GM15510 (cell line): Measurements from ENCODE around the gene FAM200C.

ENCODE experiments used
- POLR2A ChIP-seq: IDR thresholded peaks from 3 replicates; pipeline ENCODE4 v1.6.1; 2011; ENCODE audit warnings: borderline replicate concordance; ENCODE audit not compliant: insufficient read length; ENCODE audit errors: extremely low read depth

Gene FAM200C

GRCh38 chr5:160432787-160433186, 32.9 kb upstream of the FAM200C start:
- no peak for TF ChIP-seq POLR2A

GRCh38 chr5:160432196-160432595, 32.3 kb upstream of the FAM200C start:
- no peak for TF ChIP-seq POLR2A

- TF ChIP-seq POLR2A: no peak
Measured at GRCh38 chr5:160427607-160428006, 27.8 kb upstream of the FAM200C start.

- no peak for TF ChIP-seq POLR2A
Measured at GRCh38 chr5:160423099-160423498, 23.2 kb upstream of the FAM200C start.

- peak; percentile 83 for TF ChIP-seq POLR2A
Measured at GRCh38 chr5:160421625-160422258, 21.9 kb upstream of the FAM200C start, which contains the start of gene PTTG1. Gene PTTG1, plus strand, starts transcription at chr5:160421855. Its CDS starts 458 bp downstream, at chr5:160422313.

- no peak for TF ChIP-seq POLR2A
Measured at GRCh38 chr5:160420331-160420610, 20.4 kb upstream of the FAM200C start.

- TF ChIP-seq POLR2A: no peak
Measured at GRCh38 chr5:160419458-160420330, 19.8 kb upstream of the FAM200C start.

GRCh38 chr5:160418561-160419457, 19.0 kb upstream of the FAM200C start, which contains the start of gene SLU7:
Gene SLU7, minus strand, starts transcription at chr5:160419081. Its CDS starts 3,787 bp downstream, at chr5:160415294.
- TF ChIP-seq POLR2A: peak; percentile 58

GRCh38 chr5:160398806-160399205, 1.0 kb downstream of the FAM200C start:
- TF ChIP-seq POLR2A: no peak

- no peak for TF ChIP-seq POLR2A
Measured at GRCh38 chr5:160397492-160397891, 2.4 kb downstream of the FAM200C start.

- no peak for TF ChIP-seq POLR2A
Measured at GRCh38 chr5:160395111-160395510, 4.7 kb downstream of the FAM200C start.

GRCh38 chr5:160390787-160391696, 8.8 kb downstream of the FAM200C start:
- no peak for TF ChIP-seq POLR2A

GRCh38 chr5:160387445-160387844, 12.4 kb downstream of the FAM200C start:
- no peak for TF ChIP-seq POLR2A

- TF ChIP-seq POLR2A: no peak
Measured at GRCh38 chr5:160385496-160385895, 14.4 kb downstream of the FAM200C start.
